Smooth muscle cell (in vitro differentiated cells): Measurements from ENCODE around the gene HOXA7. TPM values are rescaled to one million over a fixed set of nuclear protein-coding genes. Genes with fewer than 3 reads are reported as not detected.

ENCODE experiments used
- DNase-seq: peaks from one replicate; lab custom pipeline; 2025; ENCODE audit not compliant: unreplicated experiment; lab: John Stamatoyannopoulos, UW
- H2AFZ ChIP-seq: fragments of 200-600 bp; sonication (generic); 2 replicates; pipeline ENCODE4 v1.6.0; 2016; ENCODE audit warnings: antibody characterized with exemption, low read depth, mild to moderate bottlenecking
- H3F3A ChIP-seq: fragments of 200-600 bp; sonication (generic); 2 replicates; pipeline ENCODE4 v1.6.0; 2017; ENCODE audit warnings: antibody characterized with exemption, low read depth
- H3K27ac ChIP-seq: fragments of 200-600 bp; sonication (generic); 2 replicates; pipeline ENCODE4 v1.5.1; 2016; ENCODE audit warnings: low read depth, mild to moderate bottlenecking
- H3K27me3 ChIP-seq: fragments of 200-600 bp; sonication (generic); 2 replicates; pipeline ENCODE4 v1.6.1; 2016; ENCODE audit warnings: low read depth, mild to moderate bottlenecking
- H3K36me3 ChIP-seq: fragments of 200-600 bp; sonication (generic); 2 replicates; pipeline ENCODE4 v1.5.1; 2016; ENCODE audit warnings: low read depth
- H3K4me1 ChIP-seq: fragments of 200-600 bp; sonication (generic); 2 replicates; pipeline ENCODE4 v1.5.1; 2016; ENCODE audit warnings: low read depth
- H3K4me2 ChIP-seq: fragments of 200-600 bp; sonication (generic); 2 replicates; pipeline ENCODE4 v1.6.0; 2016; ENCODE audit warnings: mild to moderate bottlenecking
- H3K4me3 ChIP-seq: fragments of 200-600 bp; sonication (generic); 2 replicates; pipeline ENCODE4 v1.5.1; 2016; ENCODE audit warnings: mild to moderate bottlenecking
- H3K79me2 ChIP-seq: fragments of 200-600 bp; sonication (generic); 2 replicates; pipeline ENCODE4 v1.6.0; 2016; ENCODE audit warnings: low read depth, mild to moderate bottlenecking
- H3K9ac ChIP-seq: fragments of 200-600 bp; sonication (generic); 2 replicates; pipeline ENCODE4 v1.6.0; 2016; ENCODE audit warnings: low read depth
- H3K9me3 ChIP-seq: fragments of 200-600 bp; sonication (generic); replicated peaks from 2 replicates; pipeline ENCODE4 v1.5.1; 2016; ENCODE audit warnings: low read depth
- H4K20me1 ChIP-seq: fragments of 200-600 bp; sonication (generic); 2 replicates; pipeline ENCODE4 v1.6.0; 2016; ENCODE audit warnings: low read depth
- whole genome bisulfite sequencing: methylation state at CpG from one replicate; pipeline ENCODE4 v1.1.7; 2016; ENCODE audit warnings: low lambda C conversion rate; 5-methylcytosine and 5-hydroxymethylcytosine counted together
- polyA plus RNA-seq: library from polyadenylated mRNA; unstranded; fragments of >200 nt; fragmentation: Nextera tagmentation; extraction: Ambion mirVana; gene quantifications from 2 replicates; pipeline ENCODE4 v1.2.1, GENCODE V29; 2016
- total RNA-seq: library from RNA; depleted of rRNA; stranded (reverse); fragments of >200 nt; gene quantifications from 2 replicates; pipeline ENCODE4 v1.2.3, GENCODE V29; 2014
- TF ChIP-seq, protein P1 (sequence below): fragments of 200-600 bp; sonication (generic); IDR thresholded peaks from 2 replicates; pipeline ENCODE4 v1.5.1; 2017; ENCODE audit warnings: borderline replicate concordance, mild to moderate bottlenecking, antibody characterized with exemption; ENCODE audit not compliant: insufficient read depth, poor library complexity, severe bottlenecking

HOXA7 gene
- total and polyA plus RNA-seq, 2 experiments from 2014 or later, result 0.72 to 1.2 TPM

GRCh38 chr7:27173511-27173955 lies 17.1 kb upstream of the HOXA7 start:
- no peaks in the 10 kb centered on the region for H3K9me3 ChIP-seq
- TF ChIP-seq, protein P1, sequence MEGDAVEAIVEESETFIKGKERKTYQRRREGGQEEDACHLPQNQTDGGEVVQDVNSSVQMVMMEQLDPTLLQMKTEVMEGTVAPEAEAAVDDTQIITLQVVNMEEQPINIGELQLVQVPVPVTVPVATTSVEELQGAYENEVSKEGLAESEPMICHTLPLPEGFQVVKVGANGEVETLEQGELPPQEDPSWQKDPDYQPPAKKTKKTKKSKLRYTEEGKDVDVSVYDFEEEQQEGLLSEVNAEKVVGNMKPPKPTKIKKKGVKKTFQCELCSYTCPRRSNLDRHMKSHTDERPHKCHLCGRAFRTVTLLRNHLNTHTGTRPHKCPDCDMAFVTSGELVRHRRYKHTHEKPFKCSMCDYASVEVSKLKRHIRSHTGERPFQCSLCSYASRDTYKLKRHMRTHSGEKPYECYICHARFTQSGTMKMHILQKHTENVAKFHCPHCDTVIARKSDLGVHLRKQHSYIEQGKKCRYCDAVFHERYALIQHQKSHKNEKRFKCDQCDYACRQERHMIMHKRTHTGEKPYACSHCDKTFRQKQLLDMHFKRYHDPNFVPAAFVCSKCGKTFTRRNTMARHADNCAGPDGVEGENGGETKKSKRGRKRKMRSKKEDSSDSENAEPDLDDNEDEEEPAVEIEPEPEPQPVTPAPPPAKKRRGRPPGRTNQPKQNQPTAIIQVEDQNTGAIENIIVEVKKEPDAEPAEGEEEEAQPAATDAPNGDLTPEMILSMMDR, result no peak
- H3K27ac ChIP-seq, result peak overlapping the region; percentile 95
- H4K20me1 ChIP-seq, result peaks cover 40% of the 10 kb centered on the region
- peak overlapping the region; percentile 89 for H3K4me2 ChIP-seq
- H3K27me3 ChIP-seq, result peaks cover 25% of the 10 kb centered on the region
- DNase-seq, result no peak
- H3F3A ChIP-seq, result peaks cover 4% of the 10 kb centered on the region
- H3K79me2 ChIP-seq, result peaks cover 100% of the 10 kb centered on the region
- no peaks in the 10 kb centered on the region for H3K36me3 ChIP-seq
- WGBS, result under 1% methylated on average over 50 of the region's 59 CpGs
- no peak overlapping the region for H2AFZ ChIP-seq
- peak overlapping the region; percentile 88 for H3K9ac ChIP-seq
- H3K4me3 ChIP-seq, result peak overlapping the region; percentile 67
- no peaks in the 10 kb centered on the region for H3K4me1 ChIP-seq

DNA sequence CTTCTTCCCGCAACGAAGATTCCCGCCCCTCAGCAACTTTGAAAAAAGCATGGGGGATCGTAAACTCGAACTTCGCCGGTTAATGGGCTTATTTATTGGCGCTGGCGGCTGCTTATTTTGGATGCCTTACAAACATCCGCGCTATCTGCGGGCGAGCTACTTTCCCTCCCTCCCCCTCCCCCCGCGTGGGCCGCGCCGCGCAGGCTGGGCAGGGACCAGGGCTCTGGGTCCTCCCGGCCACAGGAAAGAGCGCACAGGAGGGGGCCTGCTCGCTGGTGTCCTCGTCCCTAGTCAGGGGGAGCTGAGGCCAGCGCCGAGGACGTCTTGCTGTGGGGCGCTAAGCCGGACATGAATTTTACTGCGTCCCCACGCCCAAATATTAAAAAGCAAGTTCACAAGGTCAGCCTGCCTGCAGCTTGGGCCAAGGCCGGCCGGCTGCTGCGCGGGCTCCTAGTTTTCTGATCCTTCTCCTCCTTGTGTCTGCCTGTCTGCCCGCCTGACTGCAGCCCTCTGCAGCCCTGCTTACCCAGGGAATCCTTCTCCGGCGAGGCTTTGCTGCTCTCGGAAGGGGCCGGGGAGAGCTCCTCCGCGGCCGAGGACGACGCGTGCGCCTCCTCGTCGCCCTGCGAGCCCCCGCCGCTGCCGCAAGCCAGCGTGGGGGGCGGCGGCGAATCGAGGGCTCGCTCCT lies 16.5 kb upstream of the HOXA7 start:
- H3K4me2 ChIP-seq, result peak overlapping the region; percentile 89
- DNase-seq, result no peak
- H2AFZ ChIP-seq, result no peak overlapping the region
- peaks cover 25% of the 10 kb centered on the region for H3K27me3 ChIP-seq
- H3K4me3 ChIP-seq, result peak overlapping the region; percentile 67
- H3K9me3 ChIP-seq, result no peaks in the 10 kb centered on the region
- H3K36me3 ChIP-seq, result no peaks in the 10 kb centered on the region
- peak overlapping the region; percentile 88 for H3K9ac ChIP-seq
- no peaks in the 10 kb centered on the region for H3K4me1 ChIP-seq
- WGBS, result under 1% methylated on average over 40 of the region's 58 CpGs
- TF ChIP-seq, protein P1, result no peak
- peaks cover 100% of the 10 kb centered on the region for H3K79me2 ChIP-seq
- H3K27ac ChIP-seq, result peak overlapping the region; percentile 95
- H4K20me1 ChIP-seq, result peaks cover 35% of the 10 kb centered on the region
- H3F3A ChIP-seq, result peaks cover 7% of the 10 kb centered on the region

GRCh38 chr7:27172315-27172774 lies 15.9 kb upstream of the HOXA7 start:
- H4K20me1 ChIP-seq, result peaks cover 35% of the 10 kb centered on the region
- WGBS, result 6% methylated on average over 10 of the region's 10 CpGs
- TF ChIP-seq, protein P1, result no peak
- peaks cover 100% of the 10 kb centered on the region for H3K79me2 ChIP-seq
- no peak overlapping the region for H2AFZ ChIP-seq
- H3F3A ChIP-seq, result peaks cover 7% of the 10 kb centered on the region
- H3K36me3 ChIP-seq, result no peaks in the 10 kb centered on the region
- no peaks in the 10 kb centered on the region for H3K9me3 ChIP-seq
- peak overlapping the region; percentile 89 for H3K4me2 ChIP-seq
- no peaks in the 10 kb centered on the region for H3K4me1 ChIP-seq
- peak overlapping the region; percentile 95 for H3K27ac ChIP-seq
- peaks cover 30% of the 10 kb centered on the region for H3K27me3 ChIP-seq
- no peak for DNase-seq
- peak overlapping the region; percentile 88 for H3K9ac ChIP-seq
- peak overlapping the region; percentile 67 for H3K4me3 ChIP-seq
